GM18507 (cell line): ENCODE measurements around the gene FNDC3A.
"Not testable (repeated sequence)": the region's sequence is repeated elsewhere in the genome, so short reads cannot be mapped to it uniquely, and the experiment has no call there.

Experiments
- DNase-seq: peaks from one replicate; pipeline ENCODE4 v3.0.0; 2011; ENCODE audit warnings: low read depth; ENCODE audit not compliant: insufficient read length; ENCODE audit errors: extremely low spot score
- FAIRE-seq: peaks from 2 replicates; lab custom pipeline; 2011; peaks lifted over from hg19 to GRCh38; lab: Jason Lieb, UNC

FNDC3A gene

GRCh38 chr13:48975101-48975855 is 434 bp upstream of the FNDC3A start:
- DNase-seq (peak; percentile 15), FAIRE-seq (no peak)

DNA sequence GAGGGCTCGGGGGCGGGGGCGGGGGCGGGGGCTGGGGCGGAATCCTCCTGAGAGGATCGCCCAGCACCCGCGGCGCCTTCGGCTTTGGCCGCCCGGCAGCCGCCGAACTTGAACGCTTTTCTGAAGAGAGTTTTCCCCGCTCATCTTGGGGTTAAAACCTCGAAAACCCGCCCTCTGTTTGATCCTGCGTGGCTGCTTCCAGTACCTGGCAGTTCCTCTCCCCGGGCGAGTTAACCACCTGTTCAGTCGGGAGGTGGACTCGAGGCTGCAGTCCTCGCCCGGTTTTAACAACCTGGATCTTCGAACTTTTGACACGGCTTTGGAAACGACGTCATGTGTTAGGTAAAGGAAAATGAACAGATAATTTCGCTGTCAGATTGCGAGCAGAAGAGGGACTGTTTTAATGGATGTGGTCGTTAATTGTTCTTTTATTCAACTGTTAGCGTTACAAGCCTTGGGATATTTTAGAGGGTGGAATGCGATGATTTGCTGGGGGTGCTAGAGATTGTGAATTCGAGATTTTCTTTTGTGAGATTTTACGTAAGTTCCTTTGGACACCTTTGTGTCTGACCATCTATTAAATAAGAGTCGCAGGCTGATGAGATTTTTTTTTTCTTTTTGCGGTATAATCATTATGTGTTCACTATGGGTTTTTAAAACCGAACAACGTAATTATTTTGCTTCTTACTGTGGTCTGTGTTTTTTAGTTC is 1.0 kb downstream of the FNDC3A start:
- FAIRE-seq = no peak
- no peak for DNase-seq

DNA sequence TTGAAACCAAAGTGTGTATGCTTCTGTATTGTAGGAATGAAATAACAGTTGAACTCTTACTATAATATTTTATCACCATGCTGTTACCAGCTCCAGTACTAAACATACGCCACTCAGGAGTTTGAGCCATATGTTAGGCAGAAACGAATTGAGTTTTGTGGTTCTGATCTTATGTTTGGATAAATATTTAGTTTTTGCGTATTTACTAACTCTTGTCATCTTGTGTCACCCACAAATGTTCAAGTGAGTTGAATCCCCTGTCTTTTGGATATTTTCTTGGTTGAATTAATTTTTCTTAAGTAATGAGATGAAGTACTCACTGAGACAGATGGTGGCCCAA is 1.5 kb downstream of the FNDC3A start:
- DNase-seq (no peak), FAIRE-seq (no peak)

GRCh38 chr13:48977973-48978372 is 2.3 kb downstream of the FNDC3A start:
- FAIRE-seq (no peak), DNase-seq (no peak)

GRCh38 chr13:48978942-48979601 is 3.4 kb downstream of the FNDC3A start:
- peak; percentile 77 for FAIRE-seq

GRCh38 chr13:48979892-48980291 is 4.2 kb downstream of the FNDC3A start:
- FAIRE-seq (peak; percentile 94), DNase-seq (no peak)

More at GRCh38 chr13:48978942-48979601, 3.4 kb downstream of the FNDC3A start:
- DNase-seq = no peak

- FAIRE-seq (no peak), DNase-seq (no peak)
These were observed 7.6 kb downstream of the FNDC3A start for GRCh38 chr13:48983331-48983730.

- FAIRE-seq (no peak), DNase-seq (no peak)
These were observed 10.0 kb downstream of the FNDC3A start for GRCh38 chr13:48985756-48986155.

DNA sequence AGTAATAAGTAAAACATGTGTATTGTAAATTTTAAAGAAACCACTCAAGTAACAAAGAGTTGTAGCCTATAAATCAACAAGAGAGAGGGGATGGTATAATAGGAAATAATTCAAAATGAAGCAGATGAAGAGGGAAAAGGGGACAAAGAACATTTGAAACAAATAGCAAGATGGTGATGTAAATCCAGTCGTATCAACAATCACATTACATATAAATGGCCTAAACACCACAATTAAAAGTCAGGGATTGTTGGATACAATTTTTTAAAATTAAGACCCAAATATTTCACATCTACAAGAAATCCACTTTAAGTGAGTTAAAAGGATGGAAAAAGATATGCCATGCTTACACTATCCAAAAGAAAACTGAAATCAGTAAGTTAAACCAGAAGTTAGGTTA is 15.2 kb downstream of the FNDC3A start:
- FAIRE-seq = no peak

DNA sequence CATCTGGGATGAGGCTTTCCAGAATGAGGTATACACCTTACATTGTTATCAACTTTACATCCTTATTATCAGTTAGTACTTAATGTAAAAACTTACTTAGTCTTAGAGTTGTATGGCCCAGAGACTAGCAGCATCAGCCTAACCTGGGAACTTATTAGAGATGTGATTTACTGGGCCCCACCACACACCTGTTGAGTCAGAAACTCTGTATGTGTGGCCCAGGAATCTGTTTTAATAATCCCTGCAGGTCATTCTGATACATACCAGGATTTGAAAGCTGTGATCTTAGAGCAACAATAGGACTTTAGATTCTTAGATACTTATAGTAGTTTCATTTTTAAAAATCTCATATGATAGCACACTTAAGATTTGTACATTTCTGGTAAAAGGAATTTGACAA is 17.4 kb downstream of the FNDC3A start:
- FAIRE-seq (no peak), DNase-seq (no peak)

More for the DNA sequence above, 15.2 kb downstream of the FNDC3A start:
- no peak for DNase-seq

DNA sequence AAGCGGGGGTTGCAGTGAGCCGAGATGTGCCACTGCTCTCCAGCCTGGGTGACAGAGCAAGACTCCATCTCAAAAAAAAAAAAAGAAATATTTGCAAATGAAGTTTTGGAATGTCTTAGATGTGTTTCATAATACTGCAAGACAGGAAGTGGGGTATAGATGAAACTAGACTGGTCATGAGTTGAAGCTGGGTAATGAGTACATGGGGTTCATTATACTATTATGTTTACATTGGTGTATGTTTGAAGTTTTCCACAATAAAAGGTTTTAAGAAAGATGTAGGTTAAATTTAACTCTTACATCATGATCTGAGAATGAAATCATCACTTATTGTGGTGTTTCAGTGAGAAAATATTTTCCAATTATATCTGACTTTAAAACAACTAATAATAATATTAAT is 19.0 kb downstream of the FNDC3A start:
- DNase-seq (no peak), FAIRE-seq (peak; percentile 50)

DNA sequence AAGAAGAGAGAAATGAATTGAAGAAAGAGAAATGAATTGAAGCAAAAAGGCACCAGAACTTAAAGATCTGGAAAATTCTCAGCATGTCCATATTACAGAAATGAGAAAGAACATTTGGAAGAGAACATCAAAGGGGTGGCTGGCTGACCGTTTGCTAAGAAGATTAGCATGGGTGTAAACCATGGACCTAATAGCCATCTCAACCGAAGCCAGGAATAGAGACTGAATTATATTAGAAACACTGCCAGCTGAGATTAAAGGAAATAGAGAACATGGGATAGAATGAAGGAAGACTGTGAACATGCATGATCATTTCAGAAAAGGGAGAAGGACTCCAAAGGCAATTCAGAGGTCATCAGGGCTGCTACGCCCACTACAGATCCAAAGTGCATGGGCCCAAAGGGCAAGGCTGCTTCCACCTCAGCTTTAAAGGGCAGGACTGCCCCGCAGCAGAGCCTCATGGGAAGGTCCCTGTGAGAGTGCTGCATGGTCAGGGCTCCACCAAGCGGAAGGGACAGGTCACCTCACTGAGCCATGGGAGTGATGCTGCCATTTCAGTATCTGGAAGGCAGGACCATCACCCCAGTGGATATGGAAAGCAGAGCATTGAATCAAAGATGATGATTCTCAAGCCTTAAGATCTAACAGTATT is 23.1 kb downstream of the FNDC3A start:
- no peak for FAIRE-seq
- DNase-seq = no peak

DNA sequence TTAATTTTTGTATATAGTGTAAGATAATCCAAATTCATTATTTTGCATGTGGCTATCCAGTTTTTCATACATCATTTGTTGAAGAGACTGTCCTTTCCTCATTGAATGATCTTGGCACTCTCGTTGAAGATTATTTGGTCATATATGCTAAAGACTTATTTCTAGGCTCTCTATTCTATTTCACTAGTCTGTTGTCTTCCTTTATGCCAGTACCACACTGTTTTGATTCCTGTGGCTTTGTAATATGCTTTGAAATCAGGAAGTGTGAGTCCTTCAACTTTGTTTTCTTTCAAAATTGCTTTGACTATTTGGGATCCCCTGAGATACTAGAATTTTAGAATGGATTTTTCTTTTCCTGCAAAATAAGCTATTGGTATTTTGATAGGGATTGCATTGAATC is 24.5 kb downstream of the FNDC3A start:
- FAIRE-seq (no peak), DNase-seq (no peak)

- not testable (repeated sequence) for DNase-seq, FAIRE-seq
These were observed 43.4 kb downstream of the FNDC3A start for GRCh38 chr13:49018986-49019635.

- DNase-seq = no peak
- no peak for FAIRE-seq
These were observed 44.6 kb downstream of the FNDC3A start for GRCh38 chr13:49020328-49020727.

DNA sequence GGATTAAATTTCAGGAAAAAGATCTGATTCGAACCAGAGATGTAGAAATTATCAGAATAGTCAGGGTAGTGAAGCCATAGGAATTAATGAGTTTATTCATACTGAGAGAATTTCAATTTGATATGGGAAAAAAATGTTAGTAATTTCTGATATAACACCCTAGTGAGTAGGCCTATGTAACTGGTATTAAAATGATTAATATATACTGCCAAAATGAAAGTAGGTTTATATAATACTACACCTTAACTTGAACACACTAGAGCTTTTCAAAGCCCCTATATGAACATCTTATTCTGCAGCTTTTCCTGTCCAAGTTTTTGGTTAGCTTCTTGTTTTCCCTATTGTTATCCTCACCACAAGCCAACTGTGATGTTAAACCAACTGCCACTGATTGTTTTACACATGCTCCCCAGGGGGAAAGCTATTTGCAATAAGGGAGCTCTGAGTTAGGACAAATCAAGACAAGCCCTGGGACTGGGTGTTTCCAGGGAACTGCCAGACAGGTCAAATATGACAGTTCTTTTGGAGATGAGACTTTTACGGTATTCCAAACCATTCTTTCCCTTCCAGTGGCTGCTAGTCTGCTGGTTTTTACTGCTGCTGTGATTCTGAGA is 45.3 kb downstream of the FNDC3A start:
- FAIRE-seq (peak; percentile 9), DNase-seq (no peak)

DNA sequence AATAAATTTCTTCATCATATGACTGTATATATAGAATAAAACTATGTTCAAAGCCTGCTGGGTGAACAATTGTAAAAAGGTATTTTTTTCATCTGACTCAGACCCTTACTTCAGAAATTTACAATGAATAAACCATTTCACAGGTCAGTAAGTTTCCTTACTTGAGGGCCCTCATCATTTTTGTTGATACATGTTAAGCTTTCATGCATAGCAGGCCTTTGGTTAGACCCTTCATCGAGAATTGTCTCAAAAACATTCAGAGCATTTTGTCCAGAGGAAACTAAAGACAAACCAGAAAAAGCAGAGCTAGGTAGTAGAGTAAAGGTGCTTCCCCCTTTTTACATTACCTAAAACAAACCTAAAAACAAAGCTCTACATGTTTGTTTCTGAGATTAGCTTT is 46.2 kb downstream of the FNDC3A start:
- FAIRE-seq (no peak), DNase-seq (no peak)

DNA sequence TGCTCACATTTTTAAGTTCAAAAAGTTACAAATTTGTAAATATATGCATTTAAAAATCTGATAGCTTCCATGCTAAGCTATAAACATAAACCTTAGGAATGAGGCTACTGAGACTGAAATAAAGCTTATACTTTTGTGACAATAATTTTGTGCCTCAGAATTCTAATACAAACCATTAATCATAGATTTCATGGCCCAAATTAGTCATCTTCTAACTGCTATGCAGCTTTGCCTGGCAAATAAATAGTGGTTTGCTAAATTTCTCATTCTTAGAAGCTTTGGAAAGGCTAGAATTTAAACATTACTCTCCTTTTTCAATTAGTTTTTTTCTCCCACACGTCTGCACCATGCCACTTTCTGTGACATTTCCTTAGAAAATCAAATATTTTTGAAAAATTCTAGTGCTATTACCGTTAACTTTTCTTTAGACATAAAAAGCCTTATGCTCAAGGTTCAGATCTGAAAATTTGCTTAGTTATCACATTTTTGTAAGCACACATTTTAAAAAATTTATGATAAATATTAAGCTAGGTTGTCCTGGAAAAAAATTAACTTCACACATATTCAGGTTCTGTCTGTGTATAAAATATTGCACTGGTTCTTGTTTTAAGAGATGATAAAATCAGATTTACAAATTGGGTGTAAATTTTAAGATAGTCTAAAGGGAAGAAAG is 46.9 kb downstream of the FNDC3A start:
- no peak for DNase-seq
- no peak for FAIRE-seq

DNA sequence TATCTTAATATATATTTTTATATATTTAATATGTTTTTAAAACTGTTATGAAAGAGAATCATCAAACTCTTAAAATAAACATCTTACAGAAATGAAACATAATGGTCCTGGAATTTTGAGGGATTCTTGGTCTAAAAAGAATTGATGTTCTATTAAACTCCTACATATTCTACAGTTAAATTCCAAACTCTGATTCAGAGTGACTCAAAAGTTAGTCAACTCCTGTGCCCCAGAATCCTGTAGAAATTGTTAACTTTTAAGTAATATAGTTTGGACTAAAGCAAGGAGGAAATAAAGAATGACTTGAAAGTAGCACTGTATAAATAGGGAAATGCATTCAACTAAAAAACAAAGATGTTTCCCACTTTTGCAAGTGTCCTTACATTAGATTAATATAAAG is 47.7 kb downstream of the FNDC3A start:
- FAIRE-seq = no peak
- no peak for DNase-seq
